HepG2 (cell line): ENCODE data around the gene TMCO6. TPM values are rescaled to one million over a fixed set of nuclear protein-coding genes. Genes with fewer than 3 reads are reported as not detected.

Source experiments
- AHR ChIP-seq: IDR thresholded peaks from 2 replicates; pipeline ENCODE4 v1.6.1; 2018; ENCODE audit warnings: missing genetic modification reagents, missing compliant biosample characterization
- CBX2 ChIP-seq, 2 experiments: fragments of 200-600 bp in 1 of 2; sonication (generic); formaldehyde crosslinking in 1 of 2; IDR thresholded peaks; 2 replicates each; pipeline versions ENCODE4 v1.7.0 to v1.8.1; 2018 to 2022; ENCODE audit warnings: low read depth in 2 of 2, low read length in 1 of 2, mild to moderate bottlenecking in 1 of 2, missing genetic modification reagents in 1 of 2
- GLI4 ChIP-seq: sonication (generic); formaldehyde crosslinking; IDR thresholded peaks from 2 replicates; pipeline ENCODE4 v1.5.1; 2020; ENCODE audit warnings: missing genetic modification reagents, mild to moderate bottlenecking, moderate library complexity, borderline replicate concordance
- HMG20A ChIP-seq: IDR thresholded peaks from 2 replicates; pipeline ENCODE4 v1.6.1; 2016; ENCODE audit warnings: borderline replicate concordance
- HNF4G ChIP-seq, 2 experiments: sonication (generic) in 1 of 2; formaldehyde crosslinking in 1 of 2; IDR thresholded peaks; 2 replicates each; pipeline versions ENCODE4 v1.4.0 to v1.6.1; 2011 to 2020; ENCODE audit warnings: borderline replicate concordance in 2 of 2, low read depth in 2 of 2, mild to moderate bottlenecking in 2 of 2, low read length in 1 of 2, missing genetic modification reagents in 1 of 2, moderate library complexity in 1 of 2
- JUN ChIP-seq: sonication (generic); formaldehyde crosslinking; IDR thresholded peaks from 2 replicates; pipeline ENCODE4 v1.4.0; 2020; ENCODE audit warnings: mild to moderate bottlenecking, missing genetic modification reagents
- KLF9 ChIP-seq: IDR thresholded peaks from 2 replicates; pipeline ENCODE4 v1.6.1; 2016; ENCODE audit warnings: low read depth
- NR2F1 ChIP-seq, 2 experiments: fragments of 450-650 bp in 1 of 2; formaldehyde crosslinking in 1 of 2; IDR thresholded peaks; 2 replicates each; pipeline versions ENCODE4 v1.5.0 to v1.6.1; 2016 to 2020; ENCODE audit warnings: mild to moderate bottlenecking in 1 of 2, missing compliant biosample characterization in 1 of 2, missing genetic modification reagents in 1 of 2, moderate library complexity in 1 of 2
- STAT5B ChIP-seq: sonication (generic); formaldehyde crosslinking; IDR thresholded peaks from 2 replicates; pipeline ENCODE4 v1.4.0; 2020; ENCODE audit warnings: missing genetic modification reagents
- TFE3 ChIP-seq: IDR thresholded peaks from 2 replicates; pipeline ENCODE4 v1.6.1; 2016
- TMF1 ChIP-seq: sonication (generic); formaldehyde crosslinking; IDR thresholded peaks from 2 replicates; pipeline ENCODE4 v1.8.1; 2022; ENCODE audit warnings: low read depth, missing genetic modification reagents
- TOE1 ChIP-seq: sonication (generic); formaldehyde crosslinking; IDR thresholded peaks from 2 replicates; pipeline ENCODE4 v1.4.0; 2020; ENCODE audit warnings: mild to moderate bottlenecking, missing genetic modification reagents
- ZC3H4 ChIP-seq: sonication (generic); formaldehyde crosslinking; IDR thresholded peaks from 2 replicates; pipeline ENCODE4 v1.4.0; 2020; ENCODE audit warnings: missing genetic modification reagents, borderline replicate concordance
- ZFP90 ChIP-seq: sonication (generic); formaldehyde crosslinking; IDR thresholded peaks from 2 replicates; pipeline ENCODE4 v1.8.0; 2022; ENCODE audit warnings: missing genetic modification reagents, mild to moderate bottlenecking, inconsistent platforms, borderline replicate concordance
- ZNF547 ChIP-seq: sonication (generic); formaldehyde crosslinking; IDR thresholded peaks from 2 replicates; pipeline ENCODE4 v1.5.1; 2020; ENCODE audit warnings: mild to moderate bottlenecking, missing genetic modification reagents
- ZNF549 ChIP-seq: sonication (generic); formaldehyde crosslinking; IDR thresholded peaks from 2 replicates; pipeline ENCODE4 v1.5.0; 2020; ENCODE audit warnings: missing genetic modification reagents
- ZNF589 ChIP-seq: sonication (generic); formaldehyde crosslinking; conservative IDR thresholded peaks from 2 replicates; pipeline ENCODE4 v1.8.0; 2022; ENCODE audit warnings: mild to moderate bottlenecking, moderate library complexity, missing genetic modification reagents
- ZNF614 ChIP-seq: IDR thresholded peaks from 2 replicates; pipeline ENCODE4 v1.6.1; 2018; ENCODE audit warnings: missing biosample characterization, missing genetic modification reagents, inconsistent platforms, borderline replicate concordance
- ZNF670 ChIP-seq: sonication (generic); formaldehyde crosslinking; IDR thresholded peaks from 2 replicates; pipeline ENCODE4 v1.8.0; 2022; ENCODE audit warnings: mild to moderate bottlenecking, missing genetic modification reagents, borderline replicate concordance
- ZNF776 ChIP-seq: sonication (generic); formaldehyde crosslinking; IDR thresholded peaks from 2 replicates; pipeline ENCODE4 v1.4.0; 2020; ENCODE audit warnings: mild to moderate bottlenecking, missing genetic modification reagents
- polyA plus RNA-seq, 8 experiments: library from polyadenylated mRNA; depleted of rRNA in 3 of 8; stranded (reverse) in 7 of 8; unstranded in 1 of 8; fragments of >200 nt; fragmentation: Illumina TruSeq in 4 of 8; extraction: Trizol in 4 of 8; gene quantifications; 2 replicates each; pipeline versions ENCODE4 v1.2.1 to v1.2.3, GENCODE V29; 2011 to 2016; ENCODE audit warnings: low read depth in 4 of 8, missing spikeins in 1 of 8, mixed read lengths in 1 of 8; ENCODE audit not compliant: insufficient read depth in 1 of 8
- total RNA-seq, 5 experiments: library from RNA; depleted of rRNA; stranded (reverse); fragments of >200 nt; fragmentation: Illumina TruSeq; extraction: Trizol; gene quantifications; 2 replicates each; pipeline ENCODE4 v1.2.3, GENCODE V29; 2016; ENCODE audit warnings: low read depth in 1 of 5
- TF ChIP-seq, protein P1 (sequence below): sonication (generic); formaldehyde crosslinking; IDR thresholded peaks from 2 replicates; pipeline ENCODE4 v1.8.0; 2023; ENCODE audit warnings: mild to moderate bottlenecking, missing genetic modification reagents
- TF ChIP-seq, protein P2 (sequence below): IDR thresholded peaks from 2 replicates; pipeline ENCODE4 v1.6.1; 2012; ENCODE audit warnings: low read length, improper control_type of control experiment

The TMCO6 gene
- total and polyA plus RNA-seq, 2 of the 13 experiments (the other 11 are each of a cell fraction or from before 2014, with no cell fraction given) = 16.6 to 28.2 TPM

DNA sequence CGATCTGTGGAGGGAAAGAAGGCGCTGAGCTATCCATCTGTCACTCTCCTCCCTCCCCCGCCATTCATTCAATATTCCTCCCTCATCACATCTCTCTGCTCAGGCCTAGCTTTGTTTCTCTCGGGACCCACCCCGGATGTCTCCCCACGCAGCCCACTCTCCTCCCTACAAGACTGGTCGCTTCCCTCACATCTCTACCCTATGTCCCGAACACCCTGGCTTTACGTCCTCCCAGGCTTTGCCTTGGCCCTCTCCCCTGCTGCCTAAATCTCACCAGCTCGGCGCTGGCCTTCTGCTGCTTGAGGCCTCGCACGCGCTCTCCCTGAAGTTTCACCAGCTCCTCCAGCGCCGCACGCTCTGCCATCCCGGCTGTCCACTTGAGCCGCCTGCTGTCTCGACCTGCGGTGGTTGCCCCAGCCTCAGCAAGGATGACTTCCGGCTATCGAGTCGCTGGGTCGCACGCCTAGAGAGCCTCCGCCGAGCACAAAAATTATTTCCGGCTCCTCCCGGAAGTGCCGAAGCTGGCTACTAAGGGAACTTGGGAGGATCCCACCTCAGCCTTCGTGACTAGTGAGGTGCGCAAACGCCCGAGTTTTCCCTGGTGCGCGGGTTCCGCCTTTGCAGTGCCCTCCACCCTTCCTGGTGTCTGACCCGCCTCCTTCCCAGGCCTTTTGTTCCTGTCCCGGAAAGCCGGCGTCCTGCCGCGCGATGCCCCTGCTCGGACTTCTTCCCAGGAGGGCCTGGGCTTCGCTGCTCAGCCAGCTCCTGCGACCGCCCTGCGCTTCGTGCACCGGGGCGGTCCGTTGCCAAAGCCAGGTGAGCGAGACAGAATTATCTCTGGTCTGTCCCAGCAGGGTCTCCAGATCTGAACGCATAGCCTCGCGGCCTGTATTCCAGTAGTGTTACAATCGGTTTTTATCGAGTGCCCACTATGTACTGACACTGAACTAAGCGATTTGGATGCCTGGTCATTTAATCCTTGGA lies 52.0 kb downstream of the TMCO6 start, which contains the start of the genes HARS1 and HARS2 (continued):
- TF ChIP-seq TFE3 (peak; percentile 46), KLF9 (CRISPR knock-in tag) (0 out of 2 replicates have a peak, but pooled peaks have one; percentile 84), JUN (CRISPR knock-in tag) (0 out of 2 replicates have a peak, but pooled peaks have one; percentile 23), NR2F1 (CRISPR knock-in tag; IDR thresholded peaks at IDR 0.05) (no peak), ZNF547 (CRISPR knock-in tag) (no peak), GLI4 (CRISPR knock-in tag) (no peak), STAT5B (CRISPR knock-in tag) (0 out of 2 replicates have a peak, but pooled peaks have one; percentile 28), ZNF776 (peak; percentile 63; the same call in 1 of the 2 replicates), ZNF589 (CRISPR knock-in tag) (peak; percentile 85; the same call in 1 of the 2 replicates), CBX2 (IDR thresholded peaks at IDR 0.05; ENCODE audit: low read depth, low read length) (no peak), CBX2 (CRISPR knock-in tag; IDR thresholded peaks at IDR 0.05; ENCODE audit: low read depth) (no peak), TOE1 (no peak; the same call in 1 of the 2 replicates), TMF1 (no peak), AHR (CRISPR knock-in tag) (peak; percentile 17; the same call in 1 of the 2 replicates), ZNF549 (CRISPR knock-in tag) (no peak), HMG20A (CRISPR knock-in tag) (no peak), ZC3H4 (no peak), HNF4G (IDR thresholded peaks at IDR 0.05; ENCODE audit: borderline replicate concordance, low read depth, low read length) (no peak), HNF4G (CRISPR knock-in tag; IDR thresholded peaks at IDR 0.05; ENCODE audit: borderline replicate concordance, low read depth) (no peak), ZFP90 (peak; percentile 84), ZNF614 (CRISPR knock-in tag) (peak; percentile 92), ZNF670 (peak; percentile 93)
- TF ChIP-seq, protein P1, sequence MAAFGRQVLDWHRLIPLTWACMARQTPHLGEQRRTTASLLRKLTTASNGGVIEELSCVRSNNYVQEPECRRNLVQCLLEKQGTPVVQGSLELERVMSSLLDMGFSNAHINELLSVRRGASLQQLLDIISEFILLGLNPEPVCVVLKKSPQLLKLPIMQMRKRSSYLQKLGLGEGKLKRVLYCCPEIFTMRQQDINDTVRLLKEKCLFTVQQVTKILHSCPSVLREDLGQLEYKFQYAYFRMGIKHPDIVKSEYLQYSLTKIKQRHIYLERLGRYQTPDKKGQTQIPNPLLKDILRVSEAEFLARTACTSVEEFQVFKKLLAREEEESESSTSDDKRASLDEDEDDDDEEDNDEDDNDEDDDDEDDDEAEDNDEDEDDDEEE = peak; percentile 96; the same call in 1 of the 2 replicates
- TF ChIP-seq, protein P2, sequence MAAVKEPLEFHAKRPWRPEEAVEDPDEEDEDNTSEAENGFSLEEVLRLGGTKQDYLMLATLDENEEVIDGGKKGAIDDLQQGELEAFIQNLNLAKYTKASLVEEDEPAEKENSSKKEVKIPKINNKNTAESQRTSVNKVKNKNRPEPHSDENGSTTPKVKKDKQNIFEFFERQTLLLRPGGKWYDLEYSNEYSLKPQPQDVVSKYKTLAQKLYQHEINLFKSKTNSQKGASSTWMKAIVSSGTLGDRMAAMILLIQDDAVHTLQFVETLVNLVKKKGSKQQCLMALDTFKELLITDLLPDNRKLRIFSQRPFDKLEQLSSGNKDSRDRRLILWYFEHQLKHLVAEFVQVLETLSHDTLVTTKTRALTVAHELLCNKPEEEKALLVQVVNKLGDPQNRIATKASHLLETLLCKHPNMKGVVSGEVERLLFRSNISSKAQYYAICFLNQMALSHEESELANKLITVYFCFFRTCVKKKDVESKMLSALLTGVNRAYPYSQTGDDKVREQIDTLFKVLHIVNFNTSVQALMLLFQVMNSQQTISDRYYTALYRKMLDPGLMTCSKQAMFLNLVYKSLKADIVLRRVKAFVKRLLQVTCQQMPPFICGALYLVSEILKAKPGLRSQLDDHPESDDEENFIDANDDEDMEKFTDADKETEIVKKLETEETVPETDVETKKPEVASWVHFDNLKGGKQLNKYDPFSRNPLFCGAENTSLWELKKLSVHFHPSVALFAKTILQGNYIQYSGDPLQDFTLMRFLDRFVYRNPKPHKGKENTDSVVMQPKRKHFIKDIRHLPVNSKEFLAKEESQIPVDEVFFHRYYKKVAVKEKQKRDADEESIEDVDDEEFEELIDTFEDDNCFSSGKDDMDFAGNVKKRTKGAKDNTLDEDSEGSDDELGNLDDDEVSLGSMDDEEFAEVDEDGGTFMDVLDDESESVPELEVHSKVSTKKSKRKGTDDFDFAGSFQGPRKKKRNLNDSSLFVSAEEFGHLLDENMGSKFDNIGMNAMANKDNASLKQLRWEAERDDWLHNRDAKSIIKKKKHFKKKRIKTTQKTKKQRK = no peak
